Measurements from ENCODE around the gene UGT2B15.
"Not testable (repeated sequence)": the region's sequence is repeated elsewhere in the genome, so short reads cannot be mapped to it uniquely, and the experiment has no call there.

The UGT2B15 gene

DNA sequence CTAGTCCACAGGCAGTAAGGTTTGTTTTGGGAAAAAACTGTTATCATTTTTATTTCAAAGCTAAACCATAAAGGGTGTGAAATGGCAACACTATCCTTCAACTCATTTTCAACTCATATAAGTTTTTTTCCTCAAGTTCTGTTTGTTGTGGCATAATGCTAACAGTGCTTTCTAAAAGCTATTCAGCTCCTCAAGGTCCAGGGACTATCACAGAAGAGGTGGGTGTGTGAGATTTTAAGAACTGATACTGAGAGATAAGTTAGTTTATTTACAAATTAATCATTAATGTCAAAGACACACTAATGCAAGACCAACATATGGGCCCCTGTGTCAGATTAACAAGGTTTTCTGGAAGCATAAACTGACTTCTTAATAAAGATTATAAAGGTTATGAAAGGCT lies 11.8 kb downstream of the UGT2B15 start:
- DNase-seq (ENCODE audit: low read depth) = no peak
- TF ChIP-seq, protein P1, sequence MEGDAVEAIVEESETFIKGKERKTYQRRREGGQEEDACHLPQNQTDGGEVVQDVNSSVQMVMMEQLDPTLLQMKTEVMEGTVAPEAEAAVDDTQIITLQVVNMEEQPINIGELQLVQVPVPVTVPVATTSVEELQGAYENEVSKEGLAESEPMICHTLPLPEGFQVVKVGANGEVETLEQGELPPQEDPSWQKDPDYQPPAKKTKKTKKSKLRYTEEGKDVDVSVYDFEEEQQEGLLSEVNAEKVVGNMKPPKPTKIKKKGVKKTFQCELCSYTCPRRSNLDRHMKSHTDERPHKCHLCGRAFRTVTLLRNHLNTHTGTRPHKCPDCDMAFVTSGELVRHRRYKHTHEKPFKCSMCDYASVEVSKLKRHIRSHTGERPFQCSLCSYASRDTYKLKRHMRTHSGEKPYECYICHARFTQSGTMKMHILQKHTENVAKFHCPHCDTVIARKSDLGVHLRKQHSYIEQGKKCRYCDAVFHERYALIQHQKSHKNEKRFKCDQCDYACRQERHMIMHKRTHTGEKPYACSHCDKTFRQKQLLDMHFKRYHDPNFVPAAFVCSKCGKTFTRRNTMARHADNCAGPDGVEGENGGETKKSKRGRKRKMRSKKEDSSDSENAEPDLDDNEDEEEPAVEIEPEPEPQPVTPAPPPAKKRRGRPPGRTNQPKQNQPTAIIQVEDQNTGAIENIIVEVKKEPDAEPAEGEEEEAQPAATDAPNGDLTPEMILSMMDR (IDR thresholded peaks at IDR 0.05; ENCODE audit: control insufficient read depth, insufficient read depth, low read depth, low read length, missing control alignments) = no peak
- H3K4me3 ChIP-seq (ENCODE audit: control insufficient read depth, low read depth, low read length) = no peak overlapping the region

DNA sequence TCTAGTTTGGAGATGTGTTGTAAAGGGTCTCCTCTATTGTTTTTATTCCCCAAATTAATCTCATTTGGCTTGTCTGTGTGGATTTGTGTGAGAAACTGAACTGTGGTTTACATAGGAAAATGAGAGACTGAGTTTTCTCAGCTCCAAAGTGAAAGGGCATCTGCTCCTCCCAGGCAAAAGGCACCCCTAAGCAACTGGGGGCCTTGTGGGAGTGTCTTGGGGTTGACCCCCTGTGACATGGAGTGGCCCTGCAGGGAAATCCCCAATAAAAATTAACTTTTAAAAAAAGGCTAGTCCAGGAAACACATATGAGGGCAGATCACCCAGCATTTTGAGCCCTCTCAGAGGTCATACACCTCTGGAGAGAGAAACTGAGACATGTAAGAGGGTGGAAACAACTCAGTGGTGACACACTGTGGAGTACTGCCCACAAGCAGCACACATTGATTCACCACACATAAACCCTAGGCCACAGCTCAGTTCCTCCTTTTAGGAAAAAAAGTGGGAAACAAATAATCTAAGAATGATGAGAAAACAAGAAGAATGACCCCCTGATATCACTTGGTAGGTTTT lies 13.3 kb downstream of the UGT2B15 start:
- DNase-seq (ENCODE audit: low read depth); H3K4me3 ChIP-seq (ENCODE audit: control insufficient read depth, low read depth, low read length): not testable (repeated sequence)

DNA sequence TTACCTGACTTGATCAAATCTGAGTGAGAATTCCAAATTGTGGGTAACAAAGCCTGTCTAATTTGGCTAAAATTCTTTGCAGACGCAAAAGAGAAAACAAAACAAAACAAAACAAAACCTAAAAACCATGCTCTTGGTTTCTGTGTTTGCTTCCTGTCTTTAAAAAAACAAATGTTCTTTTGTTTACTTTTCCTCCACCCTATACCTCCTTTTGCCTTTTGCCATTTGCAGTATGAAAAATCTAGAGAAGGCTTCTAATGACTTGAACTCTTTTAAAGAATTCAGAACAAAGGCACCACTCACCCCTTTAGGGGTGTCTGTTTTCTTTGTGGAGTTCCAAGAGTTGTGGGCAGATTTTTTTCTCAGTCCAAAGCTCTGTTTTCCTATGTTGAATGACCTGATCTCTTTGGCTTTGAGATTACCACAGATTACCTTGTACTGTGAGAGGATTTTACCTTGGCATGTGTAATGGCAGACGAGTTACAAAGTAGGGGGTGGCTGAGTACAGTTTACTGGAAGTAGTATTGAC lies 13.9 kb downstream of the UGT2B15 start:
- DNase-seq (ENCODE audit: low read depth); H3K4me3 ChIP-seq (ENCODE audit: control insufficient read depth, low read depth, low read length): not testable (repeated sequence)

DNA sequence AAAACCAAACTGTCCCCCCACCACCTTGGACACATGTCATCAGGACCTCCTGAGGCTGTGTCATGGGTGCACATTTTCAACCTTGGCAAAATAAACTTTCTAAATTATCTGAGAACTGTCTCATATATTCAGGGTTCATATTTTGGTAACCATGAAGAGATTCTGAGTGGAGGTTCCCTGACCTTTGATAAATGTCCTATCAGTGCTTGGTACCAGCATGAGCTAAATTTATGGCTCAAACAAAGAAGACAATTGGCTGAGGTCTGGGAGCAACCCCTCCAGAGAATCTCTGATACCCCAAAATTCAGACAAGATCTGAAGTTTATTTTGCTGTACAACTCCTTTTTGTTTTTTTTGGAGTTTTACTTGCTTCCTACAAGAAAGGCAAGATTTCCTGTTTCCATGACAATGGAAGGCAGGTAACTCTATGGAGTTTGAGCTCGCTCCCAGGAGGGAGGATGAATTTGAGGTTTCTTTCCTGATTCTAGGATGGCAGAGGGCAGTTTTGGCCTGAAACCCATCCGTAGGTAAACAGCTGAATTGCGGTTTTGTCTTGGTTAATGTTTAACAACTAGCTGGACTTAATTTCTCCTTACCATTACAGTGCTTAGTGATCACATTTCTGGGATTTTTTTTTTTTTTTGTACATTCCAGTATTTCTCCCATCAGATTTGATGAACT lies 14.5 kb downstream of the UGT2B15 start:
- DNase-seq (ENCODE audit: low read depth) = no peak
- H3K4me3 ChIP-seq (ENCODE audit: control insufficient read depth, low read depth, low read length) = no peak overlapping the region
- TF ChIP-seq, protein P1 (IDR thresholded peaks at IDR 0.05; ENCODE audit: control insufficient read depth, insufficient read depth, low read depth, low read length, missing control alignments) = no peak

DNA sequence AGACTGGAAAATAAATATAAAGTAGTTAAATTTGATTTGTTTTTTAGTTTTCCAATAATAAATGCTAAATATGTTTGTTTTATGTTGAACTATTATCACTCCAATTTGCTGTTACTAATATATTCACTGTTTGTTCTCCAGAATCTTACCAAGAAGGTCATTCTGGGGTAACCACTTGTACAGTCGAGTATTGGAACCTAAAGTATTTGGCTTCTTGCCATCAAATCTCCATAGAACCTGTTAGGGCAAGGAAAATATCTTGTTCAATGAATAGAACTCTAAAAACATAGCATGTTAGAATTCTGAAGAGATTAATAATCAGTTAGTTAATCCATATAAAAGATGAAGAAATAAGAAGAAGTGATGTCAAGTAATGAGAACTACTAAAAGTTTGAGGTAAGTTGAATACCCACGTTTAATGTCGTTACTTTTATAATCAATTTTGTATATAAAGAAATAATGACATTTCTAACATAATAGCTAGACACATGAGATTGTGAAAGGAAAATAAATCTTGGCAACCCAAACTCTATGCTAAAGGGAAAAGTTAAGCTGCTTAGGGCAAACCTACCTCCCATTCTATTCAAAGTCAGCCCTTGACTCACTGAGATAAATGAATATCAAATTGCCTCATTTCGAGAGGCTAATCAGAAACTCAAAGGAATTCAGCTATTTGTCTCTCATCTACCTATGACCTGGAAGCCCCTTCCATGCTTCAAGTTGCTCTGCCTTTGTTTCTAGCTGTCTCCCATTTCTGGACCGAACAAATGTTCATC lies 15.3 kb downstream of the UGT2B15 start:
- TF ChIP-seq, protein P1 (IDR thresholded peaks at IDR 0.05; ENCODE audit: control insufficient read depth, insufficient read depth, low read depth, low read length, missing control alignments) = no peak
- H3K4me3 ChIP-seq (ENCODE audit: control insufficient read depth, low read depth, low read length) = no peak overlapping the region
- no peak for DNase-seq (ENCODE audit: low read depth)

DNA sequence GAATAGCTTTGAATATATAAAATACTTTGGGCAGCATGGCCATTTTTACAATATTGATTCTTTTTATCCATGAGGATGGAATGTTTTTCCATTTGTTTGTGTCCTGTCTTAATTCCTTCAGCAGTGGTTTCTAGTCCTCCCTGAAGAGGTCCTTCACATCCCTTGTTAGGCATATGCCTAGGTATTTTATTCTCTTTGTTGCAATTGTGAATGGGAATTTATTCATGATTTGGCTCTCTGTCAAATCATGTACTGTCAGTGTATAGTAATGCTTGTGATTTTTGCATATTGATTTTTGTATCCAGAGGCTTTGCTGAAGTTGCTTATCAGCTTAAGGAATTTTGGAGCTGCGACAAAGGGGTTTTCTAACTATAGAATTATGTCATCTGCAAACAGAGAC lies 18.5 kb downstream of the UGT2B15 start:
- TF ChIP-seq, protein P1 (IDR thresholded peaks at IDR 0.05; ENCODE audit: control insufficient read depth, insufficient read depth, low read depth, low read length, missing control alignments) = no peak
- no peak overlapping the region for H3K4me3 ChIP-seq (ENCODE audit: control insufficient read depth, low read depth, low read length)
- no peak for DNase-seq (ENCODE audit: low read depth)

DNA sequence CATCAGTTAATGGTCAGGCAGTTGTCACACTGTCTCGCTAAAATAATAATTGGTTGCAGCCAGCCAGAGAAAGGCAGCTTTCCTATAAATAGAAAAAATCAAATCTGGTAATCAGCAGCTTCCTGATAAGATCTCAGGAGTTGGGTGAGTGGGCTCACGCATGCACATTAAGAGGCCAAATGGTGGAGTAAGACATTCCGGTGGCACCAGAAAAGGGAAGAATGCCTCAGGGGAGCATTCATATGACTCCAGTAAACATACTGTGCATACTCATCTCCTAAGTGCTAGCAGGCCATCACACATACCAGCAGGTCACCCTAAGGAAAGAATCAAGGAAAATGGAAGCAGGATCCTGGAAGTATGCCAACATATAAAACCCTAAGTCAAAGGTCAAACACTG lies 40.1 kb downstream of the UGT2B15 start:
- no peak for DNase-seq (ENCODE audit: low read depth)
- TF ChIP-seq, protein P1 (IDR thresholded peaks at IDR 0.05; ENCODE audit: control insufficient read depth, insufficient read depth, low read depth, low read length, missing control alignments) = no peak
- no peak overlapping the region for H3K4me3 ChIP-seq (ENCODE audit: control insufficient read depth, low read depth, low read length)

DNA sequence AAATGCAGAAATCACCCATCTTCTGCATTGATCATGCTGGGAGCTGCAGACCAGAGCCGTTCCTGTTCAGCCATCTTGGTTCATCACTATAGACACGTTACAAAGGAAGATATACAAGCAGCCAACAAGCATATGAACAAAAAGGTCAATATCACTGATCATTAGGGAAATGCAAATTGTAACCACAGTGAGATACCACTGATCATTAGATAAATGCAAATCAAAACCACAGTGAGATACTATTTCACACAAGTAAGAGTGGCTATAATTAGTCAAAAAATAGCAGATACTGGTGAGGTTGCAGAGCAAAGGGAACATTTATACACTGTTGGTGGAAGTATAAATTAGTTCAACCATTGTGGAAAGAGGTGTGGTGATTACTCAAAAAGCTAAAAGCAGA lies 47.7 kb downstream of the UGT2B15 start:
- DNase-seq (ENCODE audit: low read depth); H3K4me3 ChIP-seq (ENCODE audit: control insufficient read depth, low read depth, low read length): not testable (repeated sequence)
